ENCODE data around the gene PTPA. TPM values are rescaled to one million over a fixed set of nuclear protein-coding genes. Genes with fewer than 3 reads are reported as not detected.

Gene PTPA
- total and polyA plus RNA-seq, 7 donors, result 54.1 to 110 (median 97.9) TPM

DNA sequence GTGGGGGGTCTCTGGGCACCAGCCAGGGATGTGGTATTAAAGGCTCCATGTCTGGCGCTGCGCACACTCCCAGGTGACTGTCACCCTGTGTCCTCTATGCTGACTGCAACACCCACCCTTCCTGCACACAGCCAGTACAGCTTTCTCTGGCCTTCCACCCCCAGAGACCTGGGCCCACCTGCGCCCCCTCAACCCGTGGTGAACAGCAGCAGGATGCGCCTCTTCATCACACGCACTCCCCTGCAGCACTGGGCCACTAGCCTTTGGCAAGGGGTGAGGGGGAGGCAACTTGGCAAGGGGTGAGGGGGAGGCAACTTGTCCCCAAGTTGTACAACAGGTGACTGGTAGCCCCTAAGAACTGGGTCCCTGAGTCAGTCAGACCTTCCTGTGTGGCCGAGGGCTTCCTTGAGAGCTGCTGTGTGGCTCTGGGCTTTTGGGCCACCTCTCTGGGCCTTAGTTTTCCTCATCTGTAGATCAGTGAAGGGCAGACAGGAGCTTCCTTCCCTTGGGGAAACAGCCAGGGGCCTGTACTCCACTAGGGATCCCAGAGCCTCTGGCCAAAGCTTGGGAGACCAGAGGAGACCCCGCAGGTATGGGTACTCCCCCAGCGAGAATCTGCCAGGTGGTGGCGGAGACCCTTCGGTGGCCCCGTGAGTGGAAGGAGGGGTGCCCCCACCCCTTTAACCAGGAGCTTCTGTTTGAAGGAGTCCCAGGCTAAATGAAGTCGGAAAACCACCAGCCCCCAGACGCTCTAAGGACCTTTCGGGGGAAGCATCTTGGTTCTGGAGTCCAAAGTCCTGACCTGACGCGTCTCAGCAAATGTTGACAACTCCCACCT, 5.1 kb upstream of the PTPA start:
- H3K4me1 ChIP-seq, result peaks cover 42% of the 10 kb centered on the region
- DNase-seq (no peak), ATAC-seq (no peak)
- intact Hi-C loops (cut with DNase I), result no loop called here
- no peaks in the 10 kb centered on the region for H3K9me3 ChIP-seq
- no peaks in the 10 kb centered on the region for H3K27me3 ChIP-seq (ENCODE audit: insufficient read depth in 3 of 3, low read length in 2 of 3)
- peak overlapping the region; percentile 46 for H3K27ac ChIP-seq
- peaks cover 0 to 36% of the 10 kb centered on the region in 2 donors for H3K36me3 ChIP-seq (ENCODE audit: insufficient read depth in 1 of 2, low read depth in 1 of 2)
- WGBS, 3 donors, result 84 to 92% (median 90%) methylated on average over 17 of the region's 17 CpGs
- TF ChIP-seq, protein P1, sequence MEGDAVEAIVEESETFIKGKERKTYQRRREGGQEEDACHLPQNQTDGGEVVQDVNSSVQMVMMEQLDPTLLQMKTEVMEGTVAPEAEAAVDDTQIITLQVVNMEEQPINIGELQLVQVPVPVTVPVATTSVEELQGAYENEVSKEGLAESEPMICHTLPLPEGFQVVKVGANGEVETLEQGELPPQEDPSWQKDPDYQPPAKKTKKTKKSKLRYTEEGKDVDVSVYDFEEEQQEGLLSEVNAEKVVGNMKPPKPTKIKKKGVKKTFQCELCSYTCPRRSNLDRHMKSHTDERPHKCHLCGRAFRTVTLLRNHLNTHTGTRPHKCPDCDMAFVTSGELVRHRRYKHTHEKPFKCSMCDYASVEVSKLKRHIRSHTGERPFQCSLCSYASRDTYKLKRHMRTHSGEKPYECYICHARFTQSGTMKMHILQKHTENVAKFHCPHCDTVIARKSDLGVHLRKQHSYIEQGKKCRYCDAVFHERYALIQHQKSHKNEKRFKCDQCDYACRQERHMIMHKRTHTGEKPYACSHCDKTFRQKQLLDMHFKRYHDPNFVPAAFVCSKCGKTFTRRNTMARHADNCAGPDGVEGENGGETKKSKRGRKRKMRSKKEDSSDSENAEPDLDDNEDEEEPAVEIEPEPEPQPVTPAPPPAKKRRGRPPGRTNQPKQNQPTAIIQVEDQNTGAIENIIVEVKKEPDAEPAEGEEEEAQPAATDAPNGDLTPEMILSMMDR (IDR thresholded peaks at IDR 0.05), result no peak
- no peak overlapping the region for H3K4me3 ChIP-seq

DNA sequence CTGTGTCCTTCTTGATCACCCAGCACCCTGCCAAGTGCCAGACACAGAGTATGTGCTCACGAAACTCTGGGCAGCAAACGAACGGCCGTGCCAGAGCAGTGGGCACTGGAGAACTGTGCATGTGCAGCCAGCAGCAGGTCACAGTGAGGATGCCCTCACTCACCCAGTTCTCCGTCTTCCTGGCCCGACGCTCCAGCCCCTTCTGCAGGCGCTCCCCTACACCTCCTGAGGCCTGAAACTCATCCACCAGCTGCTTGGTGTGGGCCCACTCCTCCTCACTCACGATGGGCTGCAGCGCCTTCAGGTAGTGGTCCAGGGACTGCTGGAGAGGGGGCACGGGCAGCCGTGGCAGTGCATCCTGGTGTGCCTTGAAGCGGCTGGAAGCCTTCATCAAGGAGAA, 3.6 kb upstream of the PTPA start:
- TF ChIP-seq, protein P1 (IDR thresholded peaks at IDR 0.05), result no peak
- 66 to 77% (median 66%) methylated on average over 13 of the region's 13 CpGs for WGBS, 3 donors
- H3K27me3 ChIP-seq (ENCODE audit: insufficient read depth in 3 of 3, low read length in 2 of 3), result no peaks in the 10 kb centered on the region
- H3K4me1 ChIP-seq, result peaks cover 49% of the 10 kb centered on the region
- no peak overlapping the region for H3K4me3 ChIP-seq
- no peaks in the 10 kb centered on the region for H3K9me3 ChIP-seq
- intact Hi-C loops (cut with DNase I), result no loop called here
- no peak for DNase-seq
- H3K36me3 ChIP-seq (ENCODE audit: insufficient read depth in 1 of 2, low read depth in 1 of 2), result peaks cover 0 to 25% of the 10 kb centered on the region in 2 donors
- ATAC-seq, result no peak
- peak overlapping the region; percentile 46 for H3K27ac ChIP-seq

DNA sequence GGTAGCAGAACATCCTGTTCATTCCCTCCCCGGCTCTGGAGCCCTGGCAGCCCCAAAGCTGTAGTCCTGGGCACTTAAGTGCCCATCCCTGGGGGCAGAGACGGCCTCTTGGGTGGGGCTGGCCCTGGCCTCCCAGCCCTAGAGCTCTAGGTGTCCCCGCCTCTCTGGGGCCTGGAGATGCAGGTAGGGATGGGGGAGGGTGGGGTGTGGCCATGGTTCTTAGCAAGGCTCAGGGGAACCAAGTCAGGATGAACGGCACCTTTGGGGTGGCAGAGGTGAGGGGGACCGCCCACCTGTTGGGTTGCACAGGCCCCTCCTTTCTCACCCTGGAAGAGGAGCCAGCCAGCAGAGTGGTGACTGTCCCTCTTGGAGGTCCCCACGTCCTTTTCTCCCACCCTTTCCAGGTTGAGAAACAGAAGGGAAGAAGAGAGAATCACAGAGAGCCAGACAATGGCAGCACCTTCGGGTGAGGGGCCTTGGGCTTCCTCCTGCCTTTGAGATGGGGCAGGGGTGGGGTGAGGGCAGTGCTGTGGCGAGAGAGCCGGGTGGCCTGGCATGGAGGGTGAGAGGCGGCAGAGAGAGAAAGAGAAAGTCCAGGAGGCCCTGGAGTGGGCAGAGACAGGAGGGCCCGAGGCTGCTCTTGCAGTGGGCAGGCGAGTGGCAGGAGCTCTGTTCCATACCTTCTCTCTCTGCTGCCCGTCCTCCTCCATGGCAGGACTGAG, 3.0 kb upstream of the PTPA start:
- TF ChIP-seq, protein P1 (IDR thresholded peaks at IDR 0.05), result no peak
- H3K27ac ChIP-seq, result peak overlapping the region; percentile 87
- H3K36me3 ChIP-seq (ENCODE audit: insufficient read depth in 1 of 2, low read depth in 1 of 2), result peaks cover 0 to 25% of the 10 kb centered on the region in 2 donors
- 67 to 79% (median 71%) methylated on average over 12 to 13 of the region's 13 CpGs for WGBS, 3 donors
- H3K4me1 ChIP-seq, result peaks cover 49% of the 10 kb centered on the region
- intact Hi-C loops (cut with DNase I), result no loop called here
- no peaks in the 10 kb centered on the region for H3K9me3 ChIP-seq
- ATAC-seq (no peak), DNase-seq (no peak)
- H3K4me3 ChIP-seq, result peak overlapping the region; percentile 83
- no peaks in the 10 kb centered on the region for H3K27me3 ChIP-seq (ENCODE audit: insufficient read depth in 3 of 3, low read length in 2 of 3)

DNA sequence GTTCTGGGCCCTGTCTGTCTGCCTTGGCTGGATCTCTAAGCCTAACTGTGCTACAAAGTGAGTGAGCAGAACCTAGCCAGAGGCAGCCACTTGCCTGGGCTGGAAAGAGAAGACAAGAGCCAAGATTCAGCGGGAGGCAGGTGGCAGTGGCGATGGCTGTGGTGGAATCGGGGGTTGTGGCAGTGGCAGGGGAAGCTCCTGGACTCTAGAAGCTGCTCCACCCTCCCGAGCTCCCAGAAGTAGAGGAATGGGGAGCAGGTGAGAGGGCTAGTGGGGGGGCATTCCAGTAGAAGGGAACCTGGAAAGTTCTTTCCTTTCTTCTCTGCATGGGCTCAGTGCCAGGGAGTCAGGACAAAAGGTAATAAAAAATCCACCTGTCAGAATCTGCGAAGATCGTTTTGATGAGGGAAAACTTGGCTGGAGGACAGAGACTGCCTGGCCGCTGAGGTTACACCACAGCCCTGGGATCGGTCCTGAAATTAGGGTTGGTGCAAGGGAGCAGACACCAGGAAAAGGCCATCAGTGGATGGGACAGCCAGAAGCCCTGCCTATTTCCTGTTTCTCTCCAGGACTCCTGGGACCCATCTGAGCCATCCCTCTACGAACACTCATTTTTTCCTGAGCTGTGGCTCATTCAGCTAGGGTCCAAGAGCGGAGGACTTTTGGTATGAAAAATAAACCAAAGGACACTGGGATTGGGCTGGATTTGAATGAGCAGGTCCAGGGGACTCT, 2.2 kb upstream of the PTPA start:
- Histone ChIP-seq H3K4me3 (peak overlapping the region; percentile 83), H3K27me3 (ENCODE audit: insufficient read depth in 3 of 3, low read length in 2 of 3) (no peaks in the 10 kb centered on the region), H3K4me1 (peaks cover 46% of the 10 kb centered on the region), H3K36me3 (ENCODE audit: insufficient read depth in 1 of 2, low read depth in 1 of 2) (peaks cover 0 to 25% of the 10 kb centered on the region in 2 donors), H3K9me3 (no peaks in the 10 kb centered on the region), H3K27ac (peak overlapping the region; percentile 87)
- DNase-seq (peak; percentile 55 to 72), ATAC-seq (peak in 1 of 4 donors; percentile 5)
- TF ChIP-seq, protein P1 (IDR thresholded peaks at IDR 0.05), result no peak
- WGBS, 3 donors, result 26 to 29% (median 27%) methylated on average over 10 of the region's 10 CpGs
- intact Hi-C loops (cut with DNase I), result no loop called here

Measured in psoas muscle (tissue), 8 donors.